HCT116 (cell line): Measurements from ENCODE around the gene WNT11. TPM values are rescaled to one million over a fixed set of nuclear protein-coding genes. Genes with fewer than 3 reads are reported as not detected.

Experiments
- ATAC-seq: fragments of 200-7000 bp; cut with Tn5 transposase; 2 replicates; pipeline ENCODE4 v1.9.1; 2020; ENCODE audit warnings: mild to moderate bottlenecking, moderate library complexity
- BruUV-seq: library from RNA; stranded (reverse); fragments of 400-500 nt; replicated peaks from 2 replicates; lab custom pipeline; 2021; lab: Mats Ljungman, UMichigan
- CTCF ChIA-PET: fragments of 300-600 bp; sonication (Branson Sonifier 250); formaldehyde crosslinking; loops from one replicate; lab custom pipeline; 2021; ENCODE audit warnings: antibody characterized with exemption; lab: Charles Lee
- POLR2A ChIA-PET: fragments of 300-600, 350-600 bp; sonication (Branson Sonifier 250); formaldehyde crosslinking; loops from one replicate; lab custom pipeline; 2021; ENCODE audit warnings: antibody characterized with exemption; lab: Charles Lee
- RAD21 ChIA-PET, 2 experiments: fragments of 300-600 bp; sonication (Branson Sonifier 250); formaldehyde crosslinking; loops; one replicate each; lab custom pipeline; 2023; ENCODE audit warnings: low total read pairs in 2 of 2; ENCODE audit not compliant: uncharacterized antibody in 2 of 2, unreplicated experiment in 2 of 2, low non-redundant PET in 1 of 2; lab: Charles Lee
- DNase-seq: peaks from one replicate; pipeline ENCODE4 v3.0.0-alpha.2; 2010; ENCODE audit warnings: low read depth, low spot score
- H2AFZ ChIP-seq: fragments of 200-600 bp; shearing (Covaris generic), sonication (generic); 2 replicates; pipeline ENCODE4 v1.6.1; 2017; ENCODE audit warnings: low read depth, mixed run types, mixed read lengths, antibody characterized with exemption, low read length; ENCODE audit not compliant: poor library complexity, severe bottlenecking
- H3K27ac ChIP-seq: 2 replicates; pipeline ENCODE4 v1.5.1; 2012; ENCODE audit warnings: low read depth, low read length
- H3K27me3 ChIP-seq: fragments of 200-600 bp; sonication (generic); 2 replicates; pipeline ENCODE4 v1.6.1; 2016; ENCODE audit warnings: mixed run types, low read length, mixed read lengths; ENCODE audit not compliant: insufficient read depth
- H3K36me3 ChIP-seq, 2 experiments: fragments of 200-500 bp in 1 of 2; fragments of 200-600 bp in 1 of 2; sonication (Bioruptor generic) in 1 of 2; sonication (generic) in 1 of 2; 2 replicates each; pipeline versions ENCODE4 v1.5.1 to v1.6.1; 2014 to 2016; ENCODE audit warnings: low read length in 2 of 2, inconsistent platforms in 1 of 2, mixed read lengths in 1 of 2, mixed run types in 1 of 2; ENCODE audit not compliant: insufficient read depth in 2 of 2, control insufficient read depth in 1 of 2
- H3K4me1 ChIP-seq, 2 experiments: fragments of 200-600 bp in 1 of 2; sonication (generic) in 1 of 2; 2 replicates each; pipeline versions ENCODE4 v1.5.1 to v1.6.1; 2012 to 2017; ENCODE audit warnings: low read length in 2 of 2, inconsistent platforms in 1 of 2, mild to moderate bottlenecking in 1 of 2, mixed read lengths in 1 of 2, mixed run types in 1 of 2, moderate library complexity in 1 of 2; ENCODE audit not compliant: insufficient read depth in 2 of 2, control insufficient read depth in 1 of 2
- H3K4me2 ChIP-seq: fragments of 200-600 bp; sonication (generic); 2 replicates; pipeline ENCODE4 v1.6.1; 2017; ENCODE audit warnings: mixed run types, low read length, mixed read lengths
- H3K4me3 ChIP-seq, 2 experiments: fragments of 200-600 bp in 1 of 2; sonication (generic) in 1 of 2; replicated peaks in 1 of 2; 2 replicates each; pipeline ENCODE4 v1.5.1; 2011 to 2016; ENCODE audit warnings: low read length in 2 of 2, control low read depth in 1 of 2, low read depth in 1 of 2, mild to moderate bottlenecking in 1 of 2, mixed read lengths in 1 of 2, mixed run types in 1 of 2
- H3K79me2 ChIP-seq: fragments of 200-600 bp; sonication (generic); 2 replicates; pipeline ENCODE4 v1.6.1; 2017; ENCODE audit warnings: mild to moderate bottlenecking, mixed run types, low read length, moderate library complexity, mixed read lengths; ENCODE audit not compliant: insufficient read depth
- H3K9ac ChIP-seq: fragments of 200-600 bp; sonication (generic); 2 replicates; pipeline ENCODE4 v1.6.1; 2016; ENCODE audit warnings: low read length, mixed read lengths
- H3K9me2 ChIP-seq: fragments of 200-600 bp; sonication (generic), shearing (Covaris generic); 2 replicates; pipeline ENCODE4 v1.6.1; 2017; ENCODE audit warnings: mixed run types, mild to moderate bottlenecking, moderate library complexity; ENCODE audit not compliant: insufficient read depth
- H3K9me3 ChIP-seq, 2 experiments: fragments of 200-500 bp in 1 of 2; fragments of 200-600 bp in 1 of 2; sonication (Bioruptor generic) in 1 of 2; sonication (generic) in 1 of 2; 2 replicates each; pipeline ENCODE4 v1.6.1; 2014 to 2017; ENCODE audit warnings: low read length in 2 of 2, mixed read lengths in 2 of 2, inconsistent platforms in 1 of 2, low read depth in 1 of 2, mild to moderate bottlenecking in 1 of 2, mixed run types in 1 of 2, moderate library complexity in 1 of 2; ENCODE audit not compliant: control insufficient read depth in 1 of 2, insufficient read depth in 1 of 2
- H4K20me1 ChIP-seq: fragments of 200-600 bp; sonication (generic), shearing (Covaris generic); 2 replicates; pipeline ENCODE4 v1.6.1; 2017; ENCODE audit warnings: mixed run types, mild to moderate bottlenecking, moderate library complexity; ENCODE audit not compliant: insufficient read depth
- CBX3 ChIP-seq: IDR thresholded peaks from 2 replicates; pipeline ENCODE4 v1.6.1; 2012; ENCODE audit warnings: low read depth
- ELF1 ChIP-seq: IDR thresholded peaks from 2 replicates; pipeline ENCODE4 v1.6.1; 2012; ENCODE audit warnings: low read depth, borderline replicate concordance
- EZH2 ChIP-seq: fragments of 200-600 bp; sonication (generic); IDR thresholded peaks from 2 replicates; pipeline ENCODE4 v1.6.1; 2017; ENCODE audit warnings: antibody characterized with exemption, mixed run types
- EZH2phosphoT487 ChIP-seq: fragments of 200-600 bp; IDR thresholded peaks from 2 replicates; pipeline ENCODE4 v1.6.1; 2018; ENCODE audit warnings: antibody characterized with exemption, borderline replicate concordance
- FOSL1 ChIP-seq: IDR thresholded peaks from 2 replicates; pipeline ENCODE4 v1.6.1; 2012; ENCODE audit warnings: low read depth
- MAX ChIP-seq: IDR thresholded peaks from 2 replicates; pipeline ENCODE4 v1.6.1; 2012
- POLR2A ChIP-seq: IDR thresholded peaks from 2 replicates; pipeline ENCODE4 v1.7.0; 2011; ENCODE audit warnings: borderline replicate concordance; ENCODE audit not compliant: insufficient read depth, insufficient read length; ENCODE audit errors: extremely low read depth
- REST ChIP-seq: IDR thresholded peaks from 2 replicates; pipeline ENCODE4 v1.6.1; 2012; ENCODE audit warnings: low read depth
- SP1 ChIP-seq: IDR thresholded peaks from 2 replicates; pipeline ENCODE4 v1.6.1; 2012; ENCODE audit warnings: low read depth
- intact Hi-C: fragments of 100-400 bp; cut with micrococcal nuclease; formaldehyde crosslinking; loops from 2 replicates; pipeline ENCODE4 v1.10.0; 2022
- total RNA-seq: library from RNA; stranded (reverse); gene quantifications from one replicate; pipeline ENCODE4 v1.2.1, GENCODE V29; 2021; ENCODE audit not compliant: unreplicated experiment

WNT11 gene
- total RNA-seq, 1 experiment from 2014 or later = 1.9 TPM

- TF ChIP-seq REST (no peak), ELF1 (no peak), FOSL1 (no peak), POLR2A (no peak), EZH2 (no peak), CBX3 (no peak), MAX (no peak)
- TF ChIP-seq, all 23 proteins: peak for 0
Observed at GRCh38 chr11:76218449-76219178, 12.3 kb upstream of the WNT11 start (continued).

- Histone ChIP-seq H2AFZ (no peak overlapping the region), H3K4me1 (no peaks in the 10 kb centered on the region), H3K9ac (no peak overlapping the region), H3K36me3 (no peaks in the 10 kb centered on the region), H3K4me2 (no peak overlapping the region), H3K79me2 (no peaks in the 10 kb centered on the region), H3K27ac (no peak overlapping the region), H3K9me3 (no peaks in the 10 kb centered on the region), H4K20me1 (no peaks in the 10 kb centered on the region), H3K9me2 (no peaks in the 10 kb centered on the region), H3K27me3 (no peaks in the 10 kb centered on the region), H3K4me3 (no peak overlapping the region)
- ATAC-seq (no peak), DNase-seq (no peak)
- ChIA-PET CTCF (interaction anchor here (1.8 kb wide), 1 partner anchor 10 kb away, joined by 8 read pairs; no protein-coding TSS in a partner anchor), RAD21 (no interaction called here), POLR2A (no interaction called here)
- intact Hi-C loops = no loop called here
- TF ChIP-seq SP1 (no peak), EZH2phosphoT487 (no peak)
- BruUV-seq = no TSS peak
Observed at GRCh38 chr11:76217653-76218160, 11.4 kb upstream of the WNT11 start.
